ENCODE results near the gene LEPR. TPM values are rescaled to one million over a fixed set of nuclear protein-coding genes. Genes with fewer than 3 reads are reported as not detected.
"Not testable (repeated sequence)": the region's sequence is repeated elsewhere in the genome, so short reads cannot be mapped to it uniquely, and the experiment has no call there.

Gene LEPR
- total RNA-seq, 1 donor from 2014 or later = 8.0 TPM

DNA sequence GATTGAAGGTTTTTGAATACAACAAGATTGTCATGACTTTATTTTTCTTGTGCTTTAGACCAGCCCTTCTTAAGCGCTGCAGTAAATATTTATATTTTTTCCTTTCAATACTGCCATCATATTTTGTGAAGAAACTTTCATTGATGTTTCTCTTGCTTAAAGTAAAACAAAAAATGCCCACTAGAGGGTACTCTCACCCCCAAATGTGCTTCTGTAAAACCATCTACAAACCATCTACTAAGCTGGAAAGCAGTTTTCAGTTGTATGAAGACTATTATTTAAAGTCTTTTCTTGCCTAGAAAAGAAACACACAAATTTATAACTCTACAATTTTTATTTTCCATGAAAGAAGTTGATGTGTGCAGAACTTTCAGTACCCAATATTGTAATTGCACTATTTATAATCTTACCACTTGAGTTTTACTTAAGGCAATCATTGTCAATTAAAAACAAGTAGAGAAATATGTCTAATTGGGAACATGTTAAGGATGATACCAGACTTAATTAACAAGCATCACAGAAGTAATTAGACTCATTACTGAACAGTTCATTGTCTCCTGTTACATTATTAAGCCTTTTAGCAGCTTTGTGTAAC, 10.7 kb downstream of the LEPR start:
- intact Hi-C loops (cut with DNase I) = loop anchor here (2.0 kb wide), 1 partner anchor 256 kb away; no protein-coding TSS in a partner anchor

DNA sequence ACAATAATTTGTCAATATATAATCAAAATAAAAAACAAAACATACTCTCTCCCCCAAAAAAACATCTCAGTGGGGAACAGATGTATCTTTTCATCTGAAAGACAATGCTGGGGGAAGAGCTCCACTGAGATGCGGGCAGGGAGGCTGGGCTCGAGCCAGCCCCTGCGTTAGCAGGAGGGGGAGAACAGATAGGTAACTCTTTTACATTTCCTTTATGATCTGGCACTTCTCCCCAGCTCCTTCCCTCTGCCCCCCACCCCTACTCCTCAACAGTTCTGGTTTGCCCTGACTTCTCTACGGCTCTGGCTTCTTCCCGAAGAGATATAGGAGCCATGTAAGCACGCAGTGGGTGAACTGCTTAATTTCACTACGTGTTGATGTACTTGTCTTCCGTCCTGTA, 12.4 kb downstream of the LEPR start:
- no peak for DNase-seq (ENCODE audit: low spot score)
- intact Hi-C loops (cut with DNase I) = no loop called here

More for the DNA sequence above, 10.7 kb downstream of the LEPR start:
- DNase-seq (ENCODE audit: low spot score) = no peak

DNA sequence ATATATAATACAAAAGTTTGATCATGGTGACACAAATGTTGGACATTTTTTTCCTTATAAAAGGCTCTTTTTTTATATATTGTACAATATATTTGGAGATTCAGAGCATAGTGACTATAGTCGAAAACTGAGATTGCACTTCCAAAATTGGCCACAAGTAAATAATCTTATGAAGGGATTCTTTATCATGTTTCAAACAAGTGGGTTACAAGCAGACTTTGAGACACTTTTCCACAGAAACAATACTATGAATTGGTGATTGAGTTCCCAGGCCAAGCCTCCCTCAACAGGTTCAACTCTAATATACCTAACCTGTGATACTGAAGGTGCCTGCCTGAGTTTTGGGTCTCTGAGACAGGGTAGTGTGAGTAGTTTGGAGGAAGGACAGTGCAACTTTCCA, 13.8 kb downstream of the LEPR start:
- DNase-seq (ENCODE audit: low spot score) = no peak
- intact Hi-C loops (cut with DNase I) = no loop called here

DNA sequence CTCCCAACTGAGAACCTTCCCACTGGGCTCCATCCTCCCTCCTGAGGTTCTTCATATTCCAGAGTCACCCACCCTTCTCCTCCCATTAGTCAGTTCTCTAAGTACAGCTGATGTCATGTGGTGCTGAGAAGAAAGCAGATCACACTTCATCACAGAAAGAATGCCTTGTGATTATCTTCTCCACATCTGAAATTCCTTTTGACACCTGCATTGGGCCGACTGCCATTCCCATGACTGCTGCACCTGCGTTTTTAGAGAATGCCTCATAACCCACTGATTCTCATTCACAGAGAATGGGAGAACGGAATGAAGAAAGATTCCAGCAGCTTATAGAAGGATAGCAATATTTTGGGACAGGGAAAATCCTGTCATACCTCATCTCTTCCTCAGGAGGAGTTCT, 14.3 kb downstream of the LEPR start:
- intact Hi-C loops (cut with DNase I) = no loop called here
- DNase-seq (ENCODE audit: low spot score) = no peak

DNA sequence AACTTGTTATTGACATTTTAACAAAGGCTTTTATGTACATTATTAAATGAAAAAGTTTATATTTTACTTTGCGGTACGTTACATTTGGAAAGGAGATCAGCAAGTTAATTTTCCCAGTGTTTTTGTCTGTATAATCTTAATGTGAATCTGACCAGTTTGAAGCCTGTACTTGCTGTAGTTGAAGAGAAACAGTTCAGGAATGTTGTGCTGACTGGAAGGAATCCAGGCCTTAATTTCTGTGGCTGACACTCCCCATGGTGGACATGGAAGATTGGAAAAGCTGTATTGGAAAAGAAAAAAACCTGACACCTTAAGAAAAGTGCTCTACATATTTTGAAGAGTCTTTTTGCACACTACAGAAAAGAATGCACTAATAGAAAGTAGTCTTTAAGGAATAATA, 15.5 kb downstream of the LEPR start:
- DNase-seq (ENCODE audit: low spot score) = no peak
- intact Hi-C loops (cut with DNase I) = no loop called here

DNA sequence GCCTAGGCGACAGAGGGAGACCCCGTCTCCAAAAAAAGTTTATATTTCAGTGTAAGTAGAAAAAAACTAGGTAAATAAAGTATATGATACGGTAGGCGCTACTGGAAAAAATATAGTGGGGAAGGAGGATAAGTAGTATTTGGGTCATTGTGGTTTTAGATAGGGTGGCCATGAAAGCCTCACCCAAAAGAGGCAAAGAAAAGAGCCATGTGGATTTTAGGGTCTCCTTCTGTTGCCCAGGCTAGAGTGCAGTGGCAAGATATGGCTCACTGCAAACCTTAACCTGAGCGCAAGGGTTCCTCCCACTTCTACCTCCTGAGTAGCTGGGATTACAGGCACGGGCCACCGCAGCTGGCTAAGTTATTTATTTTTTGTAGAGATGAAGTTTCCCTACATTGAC, 17.1 kb downstream of the LEPR start:
- intact Hi-C loops (cut with DNase I) = no loop called here
- DNase-seq (ENCODE audit: low spot score) = no peak

DNA sequence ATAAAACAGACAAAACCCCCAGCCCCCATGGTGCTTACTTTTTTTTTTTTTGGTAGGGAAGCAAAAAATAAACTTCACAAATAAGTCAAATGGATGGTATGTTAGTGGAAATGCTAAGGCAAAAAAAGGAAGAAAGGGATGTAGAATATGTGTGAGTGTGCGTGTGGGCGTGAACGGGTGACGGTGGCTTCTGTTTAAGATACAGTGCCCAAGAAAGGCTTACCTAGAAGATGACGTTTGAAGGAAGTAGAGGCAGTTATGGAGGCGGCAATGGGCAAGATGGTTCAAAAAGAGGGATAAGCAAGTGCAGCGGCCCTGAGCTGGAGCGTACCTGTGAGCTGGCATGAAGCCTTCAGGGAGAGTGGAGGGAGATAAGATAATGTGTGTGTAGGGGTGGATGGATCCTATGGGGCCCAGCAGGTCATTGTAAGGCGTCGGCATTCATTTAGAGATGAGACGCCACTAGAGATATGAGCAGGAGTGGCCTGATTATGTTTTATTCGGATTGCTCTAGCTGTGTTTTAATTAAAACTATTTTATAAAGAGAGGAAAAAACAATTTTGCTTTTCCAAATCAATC, 19.9 kb downstream of the LEPR start:
- no peak for DNase-seq (ENCODE audit: low spot score)
- intact Hi-C loops (cut with DNase I) = no loop called here

DNA sequence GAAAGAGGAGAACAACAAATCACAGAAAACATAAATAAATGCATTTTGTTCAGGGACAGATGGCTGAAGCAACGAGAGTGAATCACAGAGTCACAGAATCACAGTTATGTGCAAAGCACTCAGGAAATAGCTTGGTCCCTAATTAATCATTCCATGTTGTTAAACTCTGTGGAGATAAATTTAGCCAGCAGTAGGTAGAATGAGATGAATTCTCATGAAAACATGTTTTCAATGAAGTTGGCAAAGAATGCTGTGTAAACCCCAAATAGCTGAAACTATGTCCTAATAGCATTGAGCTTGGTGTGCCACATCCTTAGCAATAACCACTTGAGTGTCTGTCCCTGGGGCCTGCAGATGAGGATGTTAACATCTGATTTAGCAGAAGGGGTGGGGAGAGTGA, 20.4 kb downstream of the LEPR start:
- intact Hi-C loops (cut with DNase I) = no loop called here
- DNase-seq (ENCODE audit: low spot score) = no peak

DNA sequence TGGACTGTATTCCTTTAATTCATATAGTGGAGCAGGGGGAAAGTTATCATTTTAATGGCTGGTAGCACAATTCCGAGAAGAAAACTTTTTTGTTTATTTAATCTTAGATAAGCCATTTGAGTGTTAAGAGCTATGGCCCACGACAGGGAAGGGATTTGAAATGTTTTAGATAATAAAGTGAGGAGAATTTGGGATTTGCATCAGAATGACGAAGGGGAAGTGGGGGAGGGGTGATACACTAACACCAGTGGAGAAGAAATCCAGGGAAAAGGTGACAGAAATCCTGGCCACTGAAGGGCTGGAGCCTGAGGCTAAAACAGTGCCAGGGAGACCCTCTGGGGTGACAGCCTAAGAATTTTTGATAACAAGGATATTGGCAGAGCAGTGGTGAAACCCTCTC, 21.0 kb downstream of the LEPR start:
- intact Hi-C loops (cut with DNase I) = no loop called here
- DNase-seq (ENCODE audit: low spot score) = no peak

DNA sequence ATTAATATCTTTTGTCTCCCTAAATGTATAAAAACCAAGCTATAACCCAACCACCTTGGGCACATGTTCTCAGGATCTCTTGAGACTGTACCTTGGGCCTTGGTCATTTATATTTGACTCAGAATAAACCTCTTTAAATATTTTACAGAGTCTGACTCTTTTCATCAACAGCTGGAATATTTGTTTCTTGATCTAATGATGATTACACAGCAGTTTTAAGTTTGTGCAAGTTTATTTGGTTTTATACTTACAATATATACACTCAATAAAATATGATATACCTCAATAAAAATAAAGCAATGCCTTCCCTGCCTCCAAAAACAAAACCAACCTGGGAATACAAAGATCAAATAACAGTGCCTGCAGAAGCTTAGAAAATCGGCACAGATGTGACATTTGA, 22.0 kb downstream of the LEPR start:
- intact Hi-C loops (cut with DNase I) = no loop called here
- no peak for DNase-seq (ENCODE audit: low spot score)

DNA sequence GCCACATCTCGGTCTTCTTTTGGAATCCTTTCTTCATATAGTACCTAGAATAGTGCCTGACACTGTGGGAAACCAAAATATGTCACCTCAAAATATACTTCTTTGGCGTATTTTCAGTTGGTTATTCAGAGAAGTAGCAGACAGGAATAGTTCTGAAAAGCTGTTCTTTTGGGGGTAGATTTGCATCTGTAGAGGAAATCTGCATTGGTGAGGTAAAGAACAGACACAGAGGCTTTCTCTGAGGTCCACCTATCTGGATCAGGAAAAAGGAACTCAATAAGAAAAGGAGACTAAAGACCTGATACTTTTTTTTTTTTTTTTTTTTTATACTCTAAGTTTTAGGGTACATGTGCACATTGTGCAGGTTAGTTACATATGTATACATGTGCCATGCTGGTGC, 23.2 kb downstream of the LEPR start:
- no peak for DNase-seq (ENCODE audit: low spot score)
- intact Hi-C loops (cut with DNase I) = no loop called here

DNA sequence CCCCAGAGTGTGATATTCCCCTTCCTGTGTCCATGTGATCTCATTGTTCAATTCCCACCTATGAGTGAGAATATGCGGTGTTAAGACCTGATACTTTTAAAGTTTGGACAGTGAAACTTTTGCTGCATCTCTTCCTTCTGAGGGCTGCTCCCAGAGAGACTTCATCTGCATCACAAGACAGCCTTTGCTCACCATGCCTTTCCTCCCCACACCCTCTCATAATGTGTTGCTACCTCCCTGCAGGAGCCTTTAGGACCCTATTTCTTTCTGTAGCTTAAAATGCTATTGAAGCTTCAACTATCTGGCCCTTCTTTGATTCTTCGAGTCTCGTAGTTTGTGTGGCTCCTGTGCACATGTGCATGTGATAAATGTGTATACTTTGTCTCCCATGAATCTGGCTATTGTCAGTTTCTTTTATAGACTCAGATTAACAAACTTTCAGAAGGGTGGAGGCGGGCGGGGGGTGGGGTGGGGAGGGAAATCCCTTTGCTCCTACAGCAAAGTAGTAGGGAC, 23.7 kb downstream of the LEPR start:
- DNase-seq (ENCODE audit: low spot score) = no peak

DNA sequence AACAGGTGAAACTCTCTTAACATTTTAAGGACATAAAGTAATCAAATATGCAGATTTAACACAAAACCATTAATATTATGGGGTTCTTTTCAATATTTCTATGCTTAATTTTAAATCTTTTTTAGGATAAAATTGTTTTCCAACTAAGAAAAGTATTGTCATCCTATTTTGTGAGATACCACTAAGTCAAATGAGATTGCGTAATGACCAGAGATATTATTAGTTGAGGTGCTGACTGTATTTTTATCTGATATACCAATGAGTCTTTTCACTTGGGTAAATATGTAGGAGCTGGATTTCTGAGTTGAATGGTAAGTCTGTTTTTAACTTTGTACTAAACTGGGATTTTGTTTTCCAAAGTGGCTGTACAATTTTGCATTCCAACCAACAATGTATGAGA, 25.4 kb downstream of the LEPR start:
- no peak for DNase-seq (ENCODE audit: low spot score)
- intact Hi-C loops (cut with DNase I) = no loop called here

More for the DNA sequence above, 23.7 kb downstream of the LEPR start:
- intact Hi-C loops (cut with DNase I) = no loop called here

DNA sequence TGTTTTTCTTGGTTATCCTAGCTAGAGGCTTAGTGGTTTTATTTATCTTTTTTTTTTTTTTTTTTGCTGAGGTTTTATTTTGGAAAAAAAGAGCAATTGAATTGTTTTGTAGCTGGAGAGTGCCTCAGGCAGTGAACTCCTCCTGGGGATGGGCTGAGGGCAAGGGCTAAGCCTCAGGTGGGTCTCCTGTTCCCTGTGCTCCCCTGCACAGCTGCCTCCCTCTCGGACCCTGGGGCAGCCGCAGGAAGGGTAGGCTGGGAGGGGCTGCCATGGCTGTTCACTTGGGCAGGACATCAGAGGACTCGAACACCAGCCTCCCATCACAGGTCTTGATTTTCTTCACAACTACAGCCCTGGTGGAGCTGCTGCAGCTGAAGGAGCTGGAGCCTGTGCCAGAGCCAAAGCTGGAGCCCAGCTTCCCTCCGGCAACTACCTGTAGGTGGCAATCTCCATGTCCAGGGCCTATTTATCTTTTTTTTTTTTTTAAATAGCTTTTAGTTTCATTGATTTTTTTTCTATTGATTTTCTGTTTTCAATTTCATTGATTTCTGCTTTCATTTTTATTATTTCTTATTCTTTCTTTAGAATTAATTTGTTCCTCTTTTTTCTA, 28.9 kb downstream of the LEPR start:
- intact Hi-C loops (cut with DNase I) = no loop called here
- no peak for DNase-seq (ENCODE audit: low spot score)

DNA sequence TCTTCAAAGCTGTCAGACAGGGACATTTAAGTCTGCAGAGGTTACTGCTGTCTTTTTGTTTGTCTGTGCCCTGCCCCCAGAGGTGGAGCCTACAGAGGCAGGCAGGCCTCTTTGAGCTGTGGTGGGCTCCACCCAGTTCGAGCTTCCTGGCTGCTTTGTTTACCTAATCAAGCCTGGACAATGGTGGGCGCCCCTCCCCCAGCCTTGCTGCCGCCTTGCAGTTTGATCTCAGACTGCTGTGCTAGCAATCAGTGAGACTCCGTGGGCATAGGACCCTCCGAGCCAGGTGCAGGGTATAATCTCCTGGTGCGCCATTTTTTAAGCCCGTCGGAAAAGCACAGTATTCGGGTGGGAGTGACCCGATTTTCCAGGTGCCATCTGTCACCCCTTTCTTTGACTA, 35.2 kb downstream of the LEPR start:
- DNase-seq (ENCODE audit: low spot score); intact Hi-C loops (cut with DNase I): not testable (repeated sequence)

DNA sequence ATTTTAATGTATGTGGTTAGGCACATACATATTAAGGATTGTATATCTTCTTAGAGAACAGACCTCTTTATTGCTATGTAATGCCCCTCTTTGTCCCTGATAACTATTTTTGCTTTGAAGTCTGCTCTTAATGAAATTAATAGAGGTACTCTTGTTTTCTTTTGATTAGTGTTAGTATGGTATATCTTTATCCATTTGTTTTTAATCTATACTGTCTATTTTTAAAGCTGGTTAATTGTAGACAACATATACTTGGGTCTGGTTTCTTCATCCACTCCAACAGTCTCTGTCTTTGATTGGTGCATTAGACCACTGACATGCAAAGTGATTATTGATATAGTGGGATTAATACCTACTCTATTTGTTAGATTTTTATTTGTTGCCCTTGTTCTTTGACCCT, 36.0 kb downstream of the LEPR start:
- intact Hi-C loops (cut with DNase I) = no loop called here
- no peak for DNase-seq (ENCODE audit: low spot score)

DNA sequence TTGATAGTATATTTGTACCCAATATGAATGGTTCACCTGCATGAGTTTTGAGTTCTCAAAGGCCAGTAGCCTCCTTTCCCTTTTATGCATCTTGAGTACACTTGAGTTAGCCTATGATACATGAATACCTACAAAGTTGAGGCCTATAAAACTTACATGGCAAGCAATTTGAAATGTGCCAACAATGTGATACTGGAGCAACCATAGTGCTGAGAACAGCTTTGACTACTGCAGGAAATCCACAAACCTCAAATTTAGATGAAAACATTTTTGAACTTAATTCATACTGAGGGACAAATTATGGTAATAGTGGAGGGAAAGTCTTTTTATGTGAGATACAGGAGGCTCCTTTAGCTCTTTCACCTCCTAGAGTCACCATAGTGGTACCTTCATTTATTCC, 37.4 kb downstream of the LEPR start:
- no peak for DNase-seq (ENCODE audit: low spot score)
- intact Hi-C loops (cut with DNase I) = no loop called here

DNA sequence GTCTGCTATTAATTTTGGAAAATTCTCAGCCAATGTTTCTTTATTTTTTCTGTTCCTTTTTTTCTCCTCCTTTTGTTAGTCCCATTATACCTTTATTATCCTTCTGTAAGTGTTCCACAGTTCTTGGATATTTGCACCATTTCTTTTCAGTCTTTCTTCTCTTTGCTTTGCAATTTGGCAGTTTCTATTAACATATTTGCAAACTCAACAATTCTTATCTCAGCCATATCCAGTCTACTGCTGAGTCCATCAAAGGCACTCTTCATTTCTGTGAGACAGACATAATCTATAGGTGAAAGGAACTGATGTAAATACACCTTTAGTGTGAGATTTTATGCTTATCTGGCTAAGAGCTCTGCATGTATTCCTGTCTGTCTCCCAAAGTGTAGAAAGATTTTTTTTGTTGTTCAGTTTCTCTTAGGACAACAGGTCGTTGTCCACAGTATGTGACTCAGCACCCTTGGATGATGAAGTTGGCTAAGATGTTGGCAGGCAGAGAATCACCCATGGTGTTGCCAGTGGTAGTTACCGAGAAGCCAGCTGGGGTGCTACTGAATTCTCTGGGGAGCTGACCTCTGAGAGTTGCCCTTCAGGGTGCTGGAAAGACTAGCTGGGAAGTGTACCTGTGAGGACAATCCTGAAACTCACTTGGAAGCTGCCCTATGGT, 38.4 kb downstream of the LEPR start:
- DNase-seq (ENCODE audit: low spot score) = no peak

DNA sequence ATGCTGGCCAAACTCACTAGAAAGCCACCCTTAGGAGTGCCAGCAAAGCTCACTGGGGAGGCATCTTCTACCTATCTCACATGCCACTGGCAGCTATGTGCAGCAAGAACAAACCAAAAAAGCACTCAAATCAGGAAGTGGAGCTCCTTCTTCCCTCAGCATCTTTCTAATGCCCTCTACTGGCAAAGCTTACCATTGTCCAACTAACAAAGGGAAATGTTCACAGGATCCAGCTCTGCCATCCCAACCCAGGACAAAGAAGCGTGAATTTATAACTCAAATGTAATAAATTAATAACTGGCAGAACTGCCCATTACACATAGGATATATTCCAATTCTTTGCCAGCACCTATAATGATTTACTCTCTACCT, 38.9 kb downstream of the LEPR start:
- intact Hi-C loops (cut with DNase I) = no loop called here
- no peak for DNase-seq (ENCODE audit: low spot score)

More for the DNA sequence above, 38.4 kb downstream of the LEPR start:
- intact Hi-C loops (cut with DNase I) = no loop called here

DNA sequence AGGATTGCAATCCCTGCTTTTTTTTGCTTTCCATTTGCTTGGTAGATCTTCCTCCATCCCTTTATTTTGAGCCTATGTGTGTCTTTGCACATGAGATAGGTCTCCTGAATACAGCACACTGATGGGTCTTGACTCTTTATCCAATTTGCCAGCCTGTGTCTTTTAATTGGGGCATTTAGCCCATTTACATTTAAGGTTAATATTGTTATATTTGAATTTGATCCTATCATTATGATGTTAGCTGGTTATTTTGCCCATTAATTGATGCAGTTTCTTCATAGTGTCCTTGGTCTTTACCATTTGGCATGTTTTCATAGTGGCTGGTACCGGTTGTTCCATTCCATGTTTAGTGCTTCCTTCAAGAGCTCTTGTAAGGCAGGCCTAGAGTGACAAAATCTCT, 45.4 kb downstream of the LEPR start:
- intact Hi-C loops (cut with DNase I); DNase-seq (ENCODE audit: low spot score): not testable (repeated sequence)

DNA sequence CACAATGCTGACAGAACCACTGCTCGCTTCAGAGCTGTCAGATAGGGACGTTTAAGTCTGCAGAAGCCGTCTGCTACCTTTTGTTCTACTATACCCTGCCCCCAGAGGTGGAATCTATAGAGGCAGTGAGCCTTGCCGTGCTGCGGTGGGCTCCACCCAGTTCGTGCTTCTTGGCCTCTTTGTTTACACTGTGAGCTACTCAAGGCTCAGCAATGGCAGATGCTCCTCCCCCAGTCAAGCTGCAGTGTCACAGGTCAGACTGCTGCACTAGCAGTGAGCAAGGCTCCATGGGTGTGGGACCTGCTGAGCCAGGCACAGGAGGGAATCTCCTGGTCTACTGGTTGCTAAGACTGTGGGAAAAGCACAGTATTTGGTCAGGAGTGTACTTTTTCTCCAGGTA, 47.1 kb downstream of the LEPR start:
- DNase-seq (ENCODE audit: low spot score) = no peak
- intact Hi-C loops (cut with DNase I) = no loop called here

Measured in cardiac septum (tissue), 1 donor.